AG09309 (cell line): ENCODE data around the gene RNASE8.

Source experiments
- DNase-seq: peaks from one replicate; pipeline ENCODE4 v3.0.0-alpha.2; 2010; ENCODE audit warnings: low read depth
- H3K4me3 ChIP-seq: 2 replicates; pipeline ENCODE4 v1.5.1; 2011; ENCODE audit warnings: mild to moderate bottlenecking, low read depth, low read length, moderate library complexity; ENCODE audit not compliant: control insufficient read depth
- CTCF ChIP-seq: IDR thresholded peaks from 2 replicates; pipeline ENCODE4 v1.5.1; 2011; ENCODE audit warnings: mild to moderate bottlenecking, low read depth, low read length, inconsistent platforms; ENCODE audit not compliant: insufficient read depth, control insufficient read depth; ENCODE audit errors: missing control alignments

Gene RNASE8

GRCh38 chr14:21092273-21093011 is 34.8 kb downstream of the RNASE8 start:
- peak; percentile 100 for TF ChIP-seq CTCF
- H3K4me3 ChIP-seq: no peak overlapping the region
- no peak for DNase-seq

GRCh38 chr14:21093018-21093417 is 35.4 kb downstream of the RNASE8 start:
- no peak for TF ChIP-seq CTCF
- H3K4me3 ChIP-seq: no peak overlapping the region
- no peak for DNase-seq

- no peak overlapping the region for H3K4me3 ChIP-seq
- TF ChIP-seq CTCF: no peak
These were observed 36.4 kb downstream of the RNASE8 start for GRCh38 chr14:21093769-21094681.

GRCh38 chr14:21095430-21096205 is 38.0 kb downstream of the RNASE8 start:
- TF ChIP-seq CTCF: no peak
- no peak overlapping the region for H3K4me3 ChIP-seq

More at GRCh38 chr14:21093769-21094681, 36.4 kb downstream of the RNASE8 start:
- no peak for DNase-seq

GRCh38 chr14:21096438-21096837 is 38.8 kb downstream of the RNASE8 start:
- TF ChIP-seq CTCF: no peak
- no peak for DNase-seq
- H3K4me3 ChIP-seq: no peak overlapping the region

More at GRCh38 chr14:21095430-21096205, 38.0 kb downstream of the RNASE8 start:
- DNase-seq: no peak
